Measurements from ENCODE around the gene CAMTA1. TPM values are rescaled to one million over a fixed set of nuclear protein-coding genes. Genes with fewer than 3 reads are reported as not detected.

Gene CAMTA1
- total and polyA plus RNA-seq, 9 of the 15 experiments (the other 6 are each of a cell fraction or from before 2014, with no cell fraction given) = 43.9 to 161 (median 65.9) TPM

- TF ChIP-seq ZNF41 (CRISPR knock-in tag; conservative IDR thresholded peaks at IDR 0.05) = no peak
- TF ChIP-seq YY1 (IDR thresholded peaks at IDR 0.05; ENCODE audit: borderline replicate concordance in 1 of 3, control insufficient read depth in 1 of 3, extremely low read depth in 1 of 3, insufficient read depth in 3 of 3, insufficient read length in 1 of 3, insufficient replicate concordance in 2 of 3, low read depth in 1 of 3, low read length in 2 of 3) = no peak
- TF ChIP-seq HEY1 (CRISPR knock-in tag; IDR thresholded peaks at IDR 0.05; ENCODE audit: borderline replicate concordance) = no peak
- TF ChIP-seq CAMTA2 (CRISPR knock-in tag; conservative IDR thresholded peaks at IDR 0.05) = no peak
- TF ChIP-seq DIDO1 (tag; IDR thresholded peaks at IDR 0.05; ENCODE audit: low read depth) = no peak
- TF ChIP-seq BACH1 (tag; IDR thresholded peaks at IDR 0.05) = no peak
- TF ChIP-seq CSDE1 (IDR thresholded peaks at IDR 0.05) = no peak
- no peak for TF ChIP-seq CREB5 (CRISPR knock-in tag; IDR thresholded peaks at IDR 0.05)
- TF ChIP-seq, protein P1, sequence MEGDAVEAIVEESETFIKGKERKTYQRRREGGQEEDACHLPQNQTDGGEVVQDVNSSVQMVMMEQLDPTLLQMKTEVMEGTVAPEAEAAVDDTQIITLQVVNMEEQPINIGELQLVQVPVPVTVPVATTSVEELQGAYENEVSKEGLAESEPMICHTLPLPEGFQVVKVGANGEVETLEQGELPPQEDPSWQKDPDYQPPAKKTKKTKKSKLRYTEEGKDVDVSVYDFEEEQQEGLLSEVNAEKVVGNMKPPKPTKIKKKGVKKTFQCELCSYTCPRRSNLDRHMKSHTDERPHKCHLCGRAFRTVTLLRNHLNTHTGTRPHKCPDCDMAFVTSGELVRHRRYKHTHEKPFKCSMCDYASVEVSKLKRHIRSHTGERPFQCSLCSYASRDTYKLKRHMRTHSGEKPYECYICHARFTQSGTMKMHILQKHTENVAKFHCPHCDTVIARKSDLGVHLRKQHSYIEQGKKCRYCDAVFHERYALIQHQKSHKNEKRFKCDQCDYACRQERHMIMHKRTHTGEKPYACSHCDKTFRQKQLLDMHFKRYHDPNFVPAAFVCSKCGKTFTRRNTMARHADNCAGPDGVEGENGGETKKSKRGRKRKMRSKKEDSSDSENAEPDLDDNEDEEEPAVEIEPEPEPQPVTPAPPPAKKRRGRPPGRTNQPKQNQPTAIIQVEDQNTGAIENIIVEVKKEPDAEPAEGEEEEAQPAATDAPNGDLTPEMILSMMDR (IDR thresholded peaks at IDR 0.05 in 2 of 3, conservative IDR thresholded peaks at IDR 0.05 in 1 of 3; ENCODE audit: insufficient read depth in 2 of 3, low read depth in 1 of 3, low read length in 3 of 3) = peak; percentile 80 to 93 (median 88)
- TF ChIP-seq, protein P2, sequence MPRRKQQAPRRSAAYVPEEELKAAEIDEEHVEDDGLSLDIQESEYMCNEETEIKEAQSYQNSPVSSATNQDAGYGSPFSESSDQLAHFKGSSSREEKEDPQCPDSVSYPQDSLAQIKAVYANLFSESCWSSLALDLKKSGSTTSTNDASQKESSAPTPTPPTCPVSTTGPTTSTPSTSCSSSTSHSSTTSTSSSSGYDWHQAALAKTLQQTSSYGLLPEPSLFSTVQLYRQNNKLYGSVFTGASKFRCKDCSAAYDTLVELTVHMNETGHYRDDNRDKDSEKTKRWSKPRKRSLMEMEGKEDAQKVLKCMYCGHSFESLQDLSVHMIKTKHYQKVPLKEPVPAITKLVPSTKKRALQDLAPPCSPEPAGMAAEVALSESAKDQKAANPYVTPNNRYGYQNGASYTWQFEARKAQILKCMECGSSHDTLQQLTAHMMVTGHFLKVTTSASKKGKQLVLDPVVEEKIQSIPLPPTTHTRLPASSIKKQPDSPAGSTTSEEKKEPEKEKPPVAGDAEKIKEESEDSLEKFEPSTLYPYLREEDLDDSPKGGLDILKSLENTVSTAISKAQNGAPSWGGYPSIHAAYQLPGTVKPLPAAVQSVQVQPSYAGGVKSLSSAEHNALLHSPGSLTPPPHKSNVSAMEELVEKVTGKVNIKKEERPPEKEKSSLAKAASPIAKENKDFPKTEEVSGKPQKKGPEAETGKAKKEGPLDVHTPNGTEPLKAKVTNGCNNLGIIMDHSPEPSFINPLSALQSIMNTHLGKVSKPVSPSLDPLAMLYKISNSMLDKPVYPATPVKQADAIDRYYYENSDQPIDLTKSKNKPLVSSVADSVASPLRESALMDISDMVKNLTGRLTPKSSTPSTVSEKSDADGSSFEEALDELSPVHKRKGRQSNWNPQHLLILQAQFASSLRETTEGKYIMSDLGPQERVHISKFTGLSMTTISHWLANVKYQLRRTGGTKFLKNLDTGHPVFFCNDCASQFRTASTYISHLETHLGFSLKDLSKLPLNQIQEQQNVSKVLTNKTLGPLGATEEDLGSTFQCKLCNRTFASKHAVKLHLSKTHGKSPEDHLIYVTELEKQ (CRISPR knock-in tag; IDR thresholded peaks at IDR 0.05) = no peak
- TF ChIP-seq ZNF76 (CRISPR knock-in tag; IDR thresholded peaks at IDR 0.05; ENCODE audit: borderline replicate concordance) = no peak
- TF ChIP-seq ELF1 (tag; IDR thresholded peaks at IDR 0.05) = no peak
- peak; percentile 56; the same call in 1 of the 2 replicates for TF ChIP-seq STAG1 (CRISPR knock-in tag; IDR thresholded peaks at IDR 0.05; ENCODE audit: borderline replicate concordance)
- no peak for TF ChIP-seq MCM3 (IDR thresholded peaks at IDR 0.05)
- no peak for TF ChIP-seq ZEB2 (IDR thresholded peaks at IDR 0.05)
- no peak for TF ChIP-seq SFPQ (IDR thresholded peaks at IDR 0.05; ENCODE audit: low read depth, low read length)
- no peak for TF ChIP-seq L3MBTL2 (IDR thresholded peaks at IDR 0.05)
- no peak for TF ChIP-seq IFI16 (CRISPR knock-in tag; IDR thresholded peaks at IDR 0.05)
- TF ChIP-seq PYGO2 (tag; IDR thresholded peaks at IDR 0.05) = no peak
Measured at GRCh38 chr1:7669559-7670311, 884.5 kb downstream of the CAMTA1 start (continued).
